GM23338 (cell line): ENCODE results near the gene HDAC5. TPM values are rescaled to one million over a fixed set of nuclear protein-coding genes. Genes with fewer than 3 reads are reported as not detected.

ENCODE experiments used
- ATAC-seq: fragments of 200-7000 bp; cut with Tn5 transposase; 3 replicates; pipeline ENCODE4 v1.9.1; 2020
- DNase-seq: peaks from one replicate; pipeline ENCODE4 v3.0.0-alpha.2; 2015; ENCODE audit warnings: low spot score
- H2AFZ ChIP-seq: fragments of 200-600 bp; sonication (generic); 2 replicates; pipeline ENCODE4 v1.8.0; 2016; ENCODE audit warnings: antibody characterized with exemption, mild to moderate bottlenecking, moderate library complexity
- H3F3A ChIP-seq: fragments of 200-600 bp; sonication (generic); replicated peaks from 2 replicates; pipeline ENCODE4 v1.8.0; 2017; ENCODE audit warnings: antibody characterized with exemption, mixed run types, low read depth
- H3K27ac ChIP-seq: fragments of 200-600 bp; sonication (generic); 2 replicates; pipeline ENCODE4 v1.6.1; 2016; ENCODE audit warnings: low read depth
- H3K27me3 ChIP-seq: fragments of 200-600 bp; sonication (generic); 2 replicates; pipeline ENCODE4 v1.8.0; 2016; ENCODE audit warnings: mild to moderate bottlenecking, mixed run types, moderate library complexity; ENCODE audit not compliant: insufficient read depth
- H3K36me3 ChIP-seq: fragments of 200-600 bp; sonication (generic); 2 replicates; pipeline ENCODE4 v1.8.0; 2016; ENCODE audit warnings: mild to moderate bottlenecking; ENCODE audit not compliant: insufficient read depth
- H3K4me1 ChIP-seq: fragments of 200-600 bp; sonication (generic); 2 replicates; pipeline ENCODE4 v1.8.0; 2016; ENCODE audit warnings: mild to moderate bottlenecking, moderate library complexity; ENCODE audit not compliant: insufficient read depth
- H3K4me2 ChIP-seq: fragments of 200-600 bp; sonication (generic); 2 replicates; pipeline ENCODE4 v1.7.1; 2017; ENCODE audit warnings: mixed run types
- H3K4me3 ChIP-seq: fragments of 200-600 bp; sonication (generic); 2 replicates; pipeline ENCODE4 v1.6.1; 2016; ENCODE audit warnings: mixed run types
- H3K79me2 ChIP-seq: fragments of 200-600 bp; sonication (generic); replicated peaks from 2 replicates; pipeline ENCODE4 v1.8.0; 2017; ENCODE audit warnings: mild to moderate bottlenecking; ENCODE audit not compliant: insufficient read depth
- H3K9me2 ChIP-seq: fragments of 200-600 bp; sonication (generic); 2 replicates; pipeline ENCODE4 v1.8.0; 2017; ENCODE audit not compliant: insufficient read depth
- H4K20me1 ChIP-seq: fragments of 200-600 bp; sonication (generic); replicated peaks from 2 replicates; pipeline ENCODE4 v1.8.0; 2017; ENCODE audit warnings: mild to moderate bottlenecking; ENCODE audit not compliant: insufficient read depth
- H3K27ac Mint-ChIP-seq: 2 replicates; pipeline ENCODE4 v1.8.0; 2020; ENCODE audit warnings: inconsistent platforms, mild to moderate bottlenecking, moderate library complexity, mixed read lengths
- H3K27me3 Mint-ChIP-seq: 3 replicates; pipeline ENCODE4 v1.8.0; 2022; ENCODE audit warnings: low read depth, mild to moderate bottlenecking, moderate library complexity, mixed read lengths, inconsistent platforms; ENCODE audit not compliant: insufficient read depth, poor library complexity
- H3K36me3 Mint-ChIP-seq: 3 replicates; pipeline ENCODE4 v1.8.0; 2021; ENCODE audit warnings: low read depth, mild to moderate bottlenecking, inconsistent platforms, moderate library complexity, mixed read lengths
- H3K4me1 Mint-ChIP-seq: 3 replicates; pipeline ENCODE4 v1.8.0; 2020; ENCODE audit warnings: mild to moderate bottlenecking, inconsistent platforms, mixed read lengths
- H3K4me3 Mint-ChIP-seq: 3 replicates; pipeline ENCODE4 v1.8.0; 2021; ENCODE audit warnings: moderate library complexity, mild to moderate bottlenecking, inconsistent platforms, mixed read lengths
- H3K9me3 Mint-ChIP-seq: 3 replicates; pipeline ENCODE4 v1.8.0; 2020; ENCODE audit warnings: moderate library complexity, mild to moderate bottlenecking, inconsistent platforms, mixed read lengths
- CREB1 ChIP-seq: fragments of 250-450 bp; sonication (Bioruptor Pico); IDR thresholded peaks from 2 replicates; pipeline ENCODE4 v1.5.0; 2020; ENCODE audit warnings: low read depth, mild to moderate bottlenecking, moderate library complexity
- CTCF ChIP-seq, 2 experiments: fragments of 200-600 bp in 1 of 2; sonication (generic) in 1 of 2; conservative IDR thresholded peaks; 2 replicates each; pipeline versions ENCODE4 v1.5.1 to v1.6.1; 2016 to 2017; ENCODE audit warnings: antibody characterized with exemption in 2 of 2, low read depth in 2 of 2, mild to moderate bottlenecking in 2 of 2, moderate library complexity in 1 of 2
- EZH2 ChIP-seq: fragments of 200-600 bp; sonication (generic); IDR thresholded peaks from one replicate; pipeline ENCODE4 v1.8.0; 2017; ENCODE audit warnings: antibody characterized with exemption, mild to moderate bottlenecking, low read depth; ENCODE audit not compliant: unreplicated experiment
- EZH2phosphoT487 ChIP-seq: fragments of 200-600 bp; sonication (generic); IDR thresholded peaks from one replicate; pipeline ENCODE4 v1.8.1; 2018; ENCODE audit warnings: antibody characterized with exemption; ENCODE audit not compliant: unreplicated experiment
- JUNB ChIP-seq: IDR thresholded peaks from one replicate; pipeline ENCODE4 v1.6.1; 2016; ENCODE audit warnings: antibody characterized with exemption; ENCODE audit not compliant: unreplicated experiment
- NANOG ChIP-seq: IDR thresholded peaks from 2 replicates; pipeline ENCODE4 v1.6.1; 2016; ENCODE audit warnings: antibody characterized with exemption, borderline replicate concordance
- POLR2AphosphoS5 ChIP-seq: IDR thresholded peaks from 2 replicates; pipeline ENCODE4 v1.6.1; 2016; ENCODE audit warnings: antibody characterized with exemption, low read depth
- STAT1 ChIP-seq: IDR thresholded peaks from one replicate; pipeline ENCODE4 v1.6.1; 2016; ENCODE audit warnings: antibody characterized with exemption; ENCODE audit not compliant: unreplicated experiment
- ZNF114 ChIP-seq: fragments of 250-450 bp; sonication (Bioruptor Pico); IDR thresholded peaks from 2 replicates; pipeline ENCODE4 v1.5.0; 2020; ENCODE audit warnings: mild to moderate bottlenecking, moderate library complexity
- ZNF331 ChIP-seq: fragments of 250-450 bp; sonication (Bioruptor Pico); IDR thresholded peaks from 2 replicates; pipeline ENCODE4 v1.5.0; 2020; ENCODE audit warnings: low read depth, mild to moderate bottlenecking, moderate library complexity
- polyA plus RNA-seq: library from polyadenylated mRNA; unstranded; fragments of >200 nt; fragmentation: Nextera tagmentation; extraction: Ambion mirVana; gene quantifications from 2 replicates; pipeline ENCODE4 v1.2.1, GENCODE V29; 2016
- total RNA-seq: library from RNA; depleted of rRNA; stranded (reverse); fragments of >200 nt; shearing (Covaris generic); gene quantifications from 2 replicates; pipeline ENCODE4 v1.2.3, GENCODE V29; 2014
- TF ChIP-seq, protein P1 (sequence below): fragments of 250-450 bp; sonication (Bioruptor Pico); IDR thresholded peaks from 2 replicates; pipeline ENCODE4 v1.5.0; 2020; ENCODE audit warnings: mild to moderate bottlenecking, moderate library complexity
- TF ChIP-seq, protein P2 (sequence below): IDR thresholded peaks from 2 replicates; pipeline ENCODE4 v1.6.1; 2016; ENCODE audit warnings: antibody characterized with exemption

Gene HDAC5
- total and polyA plus RNA-seq, 2 experiments from 2014 or later: 16.9 to 71.1 TPM

- TF ChIP-seq ZNF331 (CRISPR knock-in tag): no peak
- no peak for TF ChIP-seq POLR2AphosphoS5
- TF ChIP-seq NANOG: no peak
- TF ChIP-seq CREB1 (CRISPR knock-in tag): no peak
- no peak for TF ChIP-seq EZH2phosphoT487
- no peak for TF ChIP-seq CTCF (conservative IDR thresholded peaks at IDR 0.05; ENCODE audit: low read depth in 2 of 2)
- TF ChIP-seq JUNB: no peak
Observed at GRCh38 chr17:44043272-44043696, 80.2 kb downstream of the HDAC5 start (continued).

GRCh38 chr17:44039829-44040635, 83.4 kb downstream of the HDAC5 start:
- Mint-ChIP-seq H3K27me3 (no peaks in the 10 kb centered on the region), H3K36me3 (peaks cover 56% of the 10 kb centered on the region), H3K27ac (peak overlapping the region; percentile 78; the same call in 1 of the 2 replicates), H3K9me3 (no peaks in the 10 kb centered on the region), H3K4me3 (no peak overlapping the region; the same call in 2 of the 3 replicates), H3K4me1 (peaks cover 10% of the 10 kb centered on the region; the same call in 2 of the 3 replicates)
- H2AFZ ChIP-seq: no peak overlapping the region
- H3K27ac ChIP-seq: peak overlapping the region; percentile 63; the same call in 1 of the 2 replicates
- no peaks in the 10 kb centered on the region for H3K9me2 ChIP-seq
- DNase-seq (no peak), ATAC-seq (no peak)
- H4K20me1 ChIP-seq: peaks cover 41% of the 10 kb centered on the region
- H3K79me2 ChIP-seq: peaks cover 69% of the 10 kb centered on the region
- H3F3A ChIP-seq: 0 out of 2 replicates have a peak, but pooled peaks cover 7% of the 10 kb centered on the region
- H3K4me3 ChIP-seq: no peak overlapping the region
- peaks cover 11% of the 10 kb centered on the region for H3K4me1 ChIP-seq
- no peak overlapping the region for H3K4me2 ChIP-seq
- H3K36me3 ChIP-seq: peaks cover 44% of the 10 kb centered on the region
- H3K27me3 ChIP-seq: no peaks in the 10 kb centered on the region
- TF ChIP-seq, protein P1, sequence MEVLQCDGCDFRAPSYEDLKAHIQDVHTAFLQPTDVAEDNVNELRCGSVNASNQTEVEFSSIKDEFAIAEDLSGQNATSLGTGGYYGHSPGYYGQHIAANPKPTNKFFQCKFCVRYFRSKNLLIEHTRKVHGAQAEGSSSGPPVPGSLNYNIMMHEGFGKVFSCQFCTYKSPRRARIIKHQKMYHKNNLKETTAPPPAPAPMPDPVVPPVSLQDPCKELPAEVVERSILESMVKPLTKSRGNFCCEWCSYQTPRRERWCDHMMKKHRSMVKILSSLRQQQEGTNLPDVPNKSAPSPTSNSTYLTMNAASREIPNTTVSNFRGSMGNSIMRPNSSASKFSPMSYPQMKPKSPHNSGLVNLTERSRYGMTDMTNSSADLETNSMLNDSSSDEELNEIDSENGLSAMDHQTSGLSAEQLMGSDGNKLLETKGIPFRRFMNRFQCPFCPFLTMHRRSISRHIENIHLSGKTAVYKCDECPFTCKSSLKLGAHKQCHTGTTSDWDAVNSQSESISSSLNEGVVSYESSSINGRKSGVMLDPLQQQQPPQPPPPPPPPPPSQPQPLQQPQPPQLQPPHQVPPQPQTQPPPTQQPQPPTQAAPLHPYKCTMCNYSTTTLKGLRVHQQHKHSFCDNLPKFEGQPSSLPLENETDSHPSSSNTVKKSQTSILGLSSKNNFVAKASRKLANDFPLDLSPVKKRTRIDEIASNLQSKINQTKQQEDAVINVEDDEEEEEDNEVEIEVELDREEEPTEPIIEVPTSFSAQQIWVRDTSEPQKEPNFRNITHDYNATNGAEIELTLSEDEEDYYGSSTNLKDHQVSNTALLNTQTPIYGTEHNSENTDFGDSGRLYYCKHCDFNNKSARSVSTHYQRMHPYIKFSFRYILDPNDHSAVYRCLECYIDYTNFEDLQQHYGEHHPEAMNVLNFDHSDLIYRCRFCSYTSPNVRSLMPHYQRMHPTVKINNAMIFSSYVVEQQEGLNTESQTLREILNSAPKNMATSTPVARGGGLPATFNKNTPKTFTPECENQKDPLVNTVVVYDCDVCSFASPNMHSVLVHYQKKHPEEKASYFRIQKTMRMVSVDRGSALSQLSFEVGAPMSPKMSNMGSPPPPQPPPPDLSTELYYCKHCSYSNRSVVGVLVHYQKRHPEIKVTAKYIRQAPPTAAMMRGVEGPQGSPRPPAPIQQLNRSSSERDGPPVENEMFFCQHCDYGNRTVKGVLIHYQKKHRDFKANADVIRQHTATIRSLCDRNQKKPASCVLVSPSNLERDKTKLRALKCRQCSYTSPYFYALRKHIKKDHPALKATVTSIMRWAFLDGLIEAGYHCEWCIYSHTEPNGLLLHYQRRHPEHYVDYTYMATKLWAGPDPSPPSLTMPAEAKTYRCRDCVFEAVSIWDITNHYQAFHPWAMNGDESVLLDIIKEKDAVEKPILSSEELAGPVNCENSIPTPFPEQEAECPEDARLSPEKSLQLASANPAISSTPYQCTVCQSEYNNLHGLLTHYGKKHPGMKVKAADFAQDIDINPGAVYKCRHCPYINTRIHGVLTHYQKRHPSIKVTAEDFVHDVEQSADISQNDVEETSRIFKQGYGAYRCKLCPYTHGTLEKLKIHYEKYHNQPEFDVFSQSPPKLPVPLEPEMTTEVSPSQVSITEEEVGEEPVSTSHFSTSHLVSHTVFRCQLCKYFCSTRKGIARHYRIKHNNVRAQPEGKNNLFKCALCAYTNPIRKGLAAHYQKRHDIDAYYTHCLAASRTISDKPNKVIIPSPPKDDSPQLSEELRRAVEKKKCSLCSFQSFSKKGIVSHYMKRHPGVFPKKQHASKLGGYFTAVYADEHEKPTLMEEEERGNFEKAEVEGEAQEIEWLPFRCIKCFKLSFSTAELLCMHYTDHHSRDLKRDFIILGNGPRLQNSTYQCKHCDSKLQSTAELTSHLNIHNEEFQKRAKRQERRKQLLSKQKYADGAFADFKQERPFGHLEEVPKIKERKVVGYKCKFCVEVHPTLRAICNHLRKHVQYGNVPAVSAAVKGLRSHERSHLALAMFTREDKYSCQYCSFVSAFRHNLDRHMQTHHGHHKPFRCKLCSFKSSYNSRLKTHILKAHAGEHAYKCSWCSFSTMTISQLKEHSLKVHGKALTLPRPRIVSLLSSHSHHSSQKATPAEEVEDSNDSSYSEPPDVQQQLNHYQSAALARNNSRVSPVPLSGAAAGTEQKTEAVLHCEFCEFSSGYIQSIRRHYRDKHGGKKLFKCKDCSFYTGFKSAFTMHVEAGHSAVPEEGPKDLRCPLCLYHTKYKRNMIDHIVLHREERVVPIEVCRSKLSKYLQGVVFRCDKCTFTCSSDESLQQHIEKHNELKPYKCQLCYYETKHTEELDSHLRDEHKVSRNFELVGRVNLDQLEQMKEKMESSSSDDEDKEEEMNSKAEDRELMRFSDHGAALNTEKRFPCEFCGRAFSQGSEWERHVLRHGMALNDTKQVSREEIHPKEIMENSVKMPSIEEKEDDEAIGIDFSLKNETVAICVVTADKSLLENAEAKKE (CRISPR knock-in tag): no peak
- TF ChIP-seq STAT1 (no peak), POLR2AphosphoS5 (no peak), NANOG (no peak), EZH2 (no peak), CREB1 (CRISPR knock-in tag) (no peak), JUNB (no peak), ZNF331 (CRISPR knock-in tag) (no peak), CTCF (conservative IDR thresholded peaks at IDR 0.05; ENCODE audit: low read depth in 2 of 2) (no peak), ZNF114 (CRISPR knock-in tag) (no peak)
- TF ChIP-seq, protein P2, sequence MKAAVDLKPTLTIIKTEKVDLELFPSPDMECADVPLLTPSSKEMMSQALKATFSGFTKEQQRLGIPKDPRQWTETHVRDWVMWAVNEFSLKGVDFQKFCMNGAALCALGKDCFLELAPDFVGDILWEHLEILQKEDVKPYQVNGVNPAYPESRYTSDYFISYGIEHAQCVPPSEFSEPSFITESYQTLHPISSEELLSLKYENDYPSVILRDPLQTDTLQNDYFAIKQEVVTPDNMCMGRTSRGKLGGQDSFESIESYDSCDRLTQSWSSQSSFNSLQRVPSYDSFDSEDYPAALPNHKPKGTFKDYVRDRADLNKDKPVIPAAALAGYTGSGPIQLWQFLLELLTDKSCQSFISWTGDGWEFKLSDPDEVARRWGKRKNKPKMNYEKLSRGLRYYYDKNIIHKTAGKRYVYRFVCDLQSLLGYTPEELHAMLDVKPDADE: no peak
